Smooth muscle cell (in vitro differentiated cells): ENCODE data around the gene CDH22. TPM values are rescaled to one million over a fixed set of nuclear protein-coding genes. Genes with fewer than 3 reads are reported as not detected.

ENCODE experiments used
- DNase-seq: peaks from one replicate; lab custom pipeline; 2025; ENCODE audit not compliant: unreplicated experiment; lab: John Stamatoyannopoulos, UW
- H2AFZ ChIP-seq: fragments of 200-600 bp; sonication (generic); 2 replicates; pipeline ENCODE4 v1.6.0; 2016; ENCODE audit warnings: antibody characterized with exemption, low read depth, mild to moderate bottlenecking
- H3F3A ChIP-seq: fragments of 200-600 bp; sonication (generic); 2 replicates; pipeline ENCODE4 v1.6.0; 2017; ENCODE audit warnings: antibody characterized with exemption, low read depth
- H3K27ac ChIP-seq: fragments of 200-600 bp; sonication (generic); 2 replicates; pipeline ENCODE4 v1.5.1; 2016; ENCODE audit warnings: low read depth, mild to moderate bottlenecking
- H3K27me3 ChIP-seq: fragments of 200-600 bp; sonication (generic); 2 replicates; pipeline ENCODE4 v1.6.1; 2016; ENCODE audit warnings: low read depth, mild to moderate bottlenecking
- H3K36me3 ChIP-seq: fragments of 200-600 bp; sonication (generic); 2 replicates; pipeline ENCODE4 v1.5.1; 2016; ENCODE audit warnings: low read depth
- H3K4me1 ChIP-seq: fragments of 200-600 bp; sonication (generic); 2 replicates; pipeline ENCODE4 v1.5.1; 2016; ENCODE audit warnings: low read depth
- H3K4me2 ChIP-seq: fragments of 200-600 bp; sonication (generic); 2 replicates; pipeline ENCODE4 v1.6.0; 2016; ENCODE audit warnings: mild to moderate bottlenecking
- H3K4me3 ChIP-seq: fragments of 200-600 bp; sonication (generic); 2 replicates; pipeline ENCODE4 v1.5.1; 2016; ENCODE audit warnings: mild to moderate bottlenecking
- H3K79me2 ChIP-seq: fragments of 200-600 bp; sonication (generic); 2 replicates; pipeline ENCODE4 v1.6.0; 2016; ENCODE audit warnings: low read depth, mild to moderate bottlenecking
- H3K9ac ChIP-seq: fragments of 200-600 bp; sonication (generic); 2 replicates; pipeline ENCODE4 v1.6.0; 2016; ENCODE audit warnings: low read depth
- H3K9me3 ChIP-seq: fragments of 200-600 bp; sonication (generic); replicated peaks from 2 replicates; pipeline ENCODE4 v1.5.1; 2016; ENCODE audit warnings: low read depth
- H4K20me1 ChIP-seq: fragments of 200-600 bp; sonication (generic); 2 replicates; pipeline ENCODE4 v1.6.0; 2016; ENCODE audit warnings: low read depth
- CTCF ChIP-seq: fragments of 200-600 bp; sonication (generic); IDR thresholded peaks from 2 replicates; pipeline ENCODE4 v1.5.1; 2017; ENCODE audit warnings: borderline replicate concordance, mild to moderate bottlenecking, antibody characterized with exemption; ENCODE audit not compliant: insufficient read depth, poor library complexity, severe bottlenecking
- WGBS: methylation state at CpG from one replicate; pipeline ENCODE4 v1.1.7; 2016; ENCODE audit warnings: low lambda C conversion rate; 5-methylcytosine and 5-hydroxymethylcytosine counted together
- polyA plus RNA-seq: library from polyadenylated mRNA; unstranded; fragments of >200 nt; fragmentation: Nextera tagmentation; extraction: Ambion mirVana; gene quantifications from 2 replicates; pipeline ENCODE4 v1.2.1, GENCODE V29; 2016
- total RNA-seq: library from RNA; depleted of rRNA; stranded (reverse); fragments of >200 nt; gene quantifications from 2 replicates; pipeline ENCODE4 v1.2.3, GENCODE V29; 2014

The CDH22 gene
- total and polyA plus RNA-seq, 2 experiments from 2014 or later = not detected

DNA sequence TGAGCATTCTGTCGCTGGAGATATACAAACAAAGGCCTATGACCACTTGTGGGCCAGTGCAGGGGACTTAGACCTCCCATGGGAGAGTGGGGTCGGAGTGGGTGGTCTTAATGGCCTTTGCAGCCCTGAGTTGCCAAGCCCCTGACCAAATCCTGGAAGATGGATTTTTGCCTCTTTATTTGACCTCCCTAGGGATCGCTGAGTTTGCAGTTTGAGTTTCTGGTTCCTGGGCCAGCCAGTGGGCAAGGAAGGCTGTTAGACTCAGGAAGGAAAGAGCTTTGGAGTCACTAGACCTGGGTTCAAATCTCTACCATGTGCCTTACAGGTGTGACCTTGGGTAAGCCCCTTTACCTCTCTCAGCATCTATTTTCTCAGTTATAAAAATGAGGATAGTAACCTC is 96.0 kb downstream of the CDH22 start:
- no peak for DNase-seq
- H3K4me3 ChIP-seq = no peak overlapping the region
- no peaks in the 10 kb centered on the region for H3K79me2 ChIP-seq
- no peak for TF ChIP-seq CTCF
- H3K4me1 ChIP-seq = peaks cover 15% of the 10 kb centered on the region
- H3F3A ChIP-seq = peaks cover 6% of the 10 kb centered on the region
- no peaks in the 10 kb centered on the region for H3K9me3 ChIP-seq
- H3K27ac ChIP-seq = no peak overlapping the region
- no peaks in the 10 kb centered on the region for H3K27me3 ChIP-seq
- no peak overlapping the region for H3K4me2 ChIP-seq
- no peaks in the 10 kb centered on the region for H3K36me3 ChIP-seq
- no peaks in the 10 kb centered on the region for H4K20me1 ChIP-seq
- H2AFZ ChIP-seq = no peak overlapping the region
- 80% methylated on average over 3 of the region's 3 CpGs for whole genome bisulfite sequencing
- no peak overlapping the region for H3K9ac ChIP-seq

DNA sequence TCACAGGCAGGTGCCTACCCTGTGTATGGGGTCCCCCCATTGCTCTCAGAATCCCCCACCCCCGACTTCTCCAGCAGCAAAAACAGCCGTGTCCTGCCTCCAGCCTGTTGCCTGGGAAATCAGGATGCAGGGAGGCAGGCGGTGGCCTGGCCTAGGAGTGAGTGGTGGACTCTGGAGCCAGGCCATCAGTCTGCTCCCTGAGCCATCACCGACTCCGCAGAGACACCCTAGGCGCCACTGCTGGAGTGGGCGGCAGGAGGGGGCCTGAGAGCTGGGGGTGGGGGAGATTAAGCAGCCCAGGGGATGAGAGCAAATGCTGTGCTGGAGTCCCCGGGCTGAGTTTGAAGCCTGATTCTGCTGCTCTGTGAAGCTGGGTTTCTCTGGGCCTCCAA is 97.0 kb downstream of the CDH22 start:
- Histone ChIP-seq H3K9me3 (no peaks in the 10 kb centered on the region), H3K27ac (no peak overlapping the region), H3K4me1 (peaks cover 16% of the 10 kb centered on the region), H3K79me2 (no peaks in the 10 kb centered on the region), H3K27me3 (no peaks in the 10 kb centered on the region), H2AFZ (no peak overlapping the region), H3K9ac (no peak overlapping the region), H3K36me3 (no peaks in the 10 kb centered on the region), H3K4me2 (no peak overlapping the region), H3F3A (peaks cover 6% of the 10 kb centered on the region), H4K20me1 (no peaks in the 10 kb centered on the region), H3K4me3 (no peak overlapping the region)
- no peak for TF ChIP-seq CTCF
- DNase-seq = no peak
- 64% methylated on average over 8 of the region's 8 CpGs for WGBS

GRCh38 chr20:46210672-46211330 is 97.5 kb downstream of the CDH22 start:
- Histone ChIP-seq H3K9ac (no peak overlapping the region), H3K4me3 (no peak overlapping the region), H3K79me2 (no peaks in the 10 kb centered on the region), H3K4me2 (no peak overlapping the region), H3K27me3 (no peaks in the 10 kb centered on the region), H2AFZ (no peak overlapping the region), H3F3A (peaks cover 6% of the 10 kb centered on the region), H3K9me3 (no peaks in the 10 kb centered on the region), H4K20me1 (no peaks in the 10 kb centered on the region), H3K36me3 (no peaks in the 10 kb centered on the region), H3K27ac (no peak overlapping the region), H3K4me1 (peaks cover 10% of the 10 kb centered on the region)
- DNase-seq = no peak
- no peak for TF ChIP-seq CTCF
- 67% methylated on average over 18 of the region's 18 CpGs for WGBS

GRCh38 chr20:46209930-46210671 is 98.2 kb downstream of the CDH22 start:
- no peak overlapping the region for H3K4me2 ChIP-seq
- peaks cover 5% of the 10 kb centered on the region for H3K4me1 ChIP-seq
- H3K79me2 ChIP-seq = no peaks in the 10 kb centered on the region
- no peak for DNase-seq
- H3K9me3 ChIP-seq = no peaks in the 10 kb centered on the region
- H4K20me1 ChIP-seq = no peaks in the 10 kb centered on the region
- no peak overlapping the region for H3K27ac ChIP-seq
- TF ChIP-seq CTCF = no peak
- no peak overlapping the region for H2AFZ ChIP-seq
- H3K36me3 ChIP-seq = no peaks in the 10 kb centered on the region
- H3F3A ChIP-seq = peaks cover 3% of the 10 kb centered on the region
- no peak overlapping the region for H3K9ac ChIP-seq
- 94% methylated on average over 34 of the region's 63 CpGs for WGBS
- no peak overlapping the region for H3K4me3 ChIP-seq
- H3K27me3 ChIP-seq = no peaks in the 10 kb centered on the region
